Activated naive CD8-positive, alpha-beta T cell (primary cell): ENCODE results near the gene ACSS3.
"Not testable (repeated sequence)": the region's sequence is repeated elsewhere in the genome, so short reads cannot be mapped to it uniquely, and the experiment has no call there.

Source experiments
- H3K27ac Mint-ChIP-seq: one replicate; pipeline ENCODE4 v1.8.0; 2021; ENCODE audit warnings: mixed read lengths
- H3K27me3 Mint-ChIP-seq: one replicate; pipeline ENCODE4 v1.8.0; 2021; ENCODE audit warnings: mixed read lengths
- H3K36me3 Mint-ChIP-seq: one replicate; pipeline ENCODE4 v1.8.0; 2021; ENCODE audit warnings: mixed read lengths
- H3K4me1 Mint-ChIP-seq: one replicate; pipeline ENCODE4 v1.8.0; 2021; ENCODE audit warnings: low read depth, mixed read lengths
- H3K4me3 Mint-ChIP-seq: one replicate; pipeline ENCODE4 v1.8.0; 2021; ENCODE audit warnings: mild to moderate bottlenecking, mixed read lengths
- H3K9me3 Mint-ChIP-seq: one replicate; pipeline ENCODE4 v1.8.0; 2021; ENCODE audit warnings: low read depth, mixed read lengths

The ACSS3 gene

GRCh38 chr12:81084811-81085350 is 7.0 kb downstream of the ACSS3 start:
- H3K4me1 Mint-ChIP-seq = no peaks in the 10 kb centered on the region
- H3K36me3 Mint-ChIP-seq = no peaks in the 10 kb centered on the region
- no peak overlapping the region for H3K4me3 Mint-ChIP-seq
- no peaks in the 10 kb centered on the region for H3K27me3 Mint-ChIP-seq
- H3K9me3 Mint-ChIP-seq = peaks cover 4% of the 10 kb centered on the region
- H3K27ac Mint-ChIP-seq = no peak overlapping the region

- Mint-ChIP-seq H3K4me1 (no peaks in the 10 kb centered on the region), H3K27me3 (no peaks in the 10 kb centered on the region), H3K27ac (no peak overlapping the region), H3K9me3 (peaks cover 4% of the 10 kb centered on the region), H3K4me3 (no peak overlapping the region), H3K36me3 (no peaks in the 10 kb centered on the region)
Observed at GRCh38 chr12:81085832-81086231, 8.0 kb downstream of the ACSS3 start.

- Mint-ChIP-seq H3K4me3 (no peak overlapping the region), H3K27ac (no peak overlapping the region), H3K4me1 (no peaks in the 10 kb centered on the region), H3K27me3 (no peaks in the 10 kb centered on the region), H3K9me3 (peaks cover 4% of the 10 kb centered on the region), H3K36me3 (no peaks in the 10 kb centered on the region)
Observed at GRCh38 chr12:81086342-81086741, 8.5 kb downstream of the ACSS3 start.

- no peak overlapping the region for H3K4me3 Mint-ChIP-seq
- H3K27ac Mint-ChIP-seq = no peak overlapping the region
- no peaks in the 10 kb centered on the region for H3K4me1 Mint-ChIP-seq
- H3K27me3 Mint-ChIP-seq = no peaks in the 10 kb centered on the region
- H3K9me3 Mint-ChIP-seq = no peaks in the 10 kb centered on the region
- H3K36me3 Mint-ChIP-seq = no peaks in the 10 kb centered on the region
Observed at GRCh38 chr12:81088221-81088620, 10.3 kb downstream of the ACSS3 start.

- Mint-ChIP-seq H3K27ac (no peak overlapping the region), H3K9me3 (no peaks in the 10 kb centered on the region), H3K27me3 (no peaks in the 10 kb centered on the region), H3K4me3 (no peak overlapping the region), H3K36me3 (no peaks in the 10 kb centered on the region), H3K4me1 (no peaks in the 10 kb centered on the region)
Observed at GRCh38 chr12:81089412-81089811, 11.5 kb downstream of the ACSS3 start.

GRCh38 chr12:81092053-81092452 is 14.2 kb downstream of the ACSS3 start:
- no peaks in the 10 kb centered on the region for H3K4me1 Mint-ChIP-seq
- H3K27ac Mint-ChIP-seq = no peak overlapping the region
- no peaks in the 10 kb centered on the region for H3K36me3 Mint-ChIP-seq
- H3K27me3 Mint-ChIP-seq = no peaks in the 10 kb centered on the region
- H3K4me3 Mint-ChIP-seq = no peak overlapping the region
- no peaks in the 10 kb centered on the region for H3K9me3 Mint-ChIP-seq

GRCh38 chr12:81094718-81095360 is 17.0 kb downstream of the ACSS3 start:
- Mint-ChIP-seq H3K27me3 (no peaks in the 10 kb centered on the region), H3K9me3 (no peaks in the 10 kb centered on the region), H3K4me1 (no peaks in the 10 kb centered on the region), H3K36me3 (no peaks in the 10 kb centered on the region), H3K4me3 (no peak overlapping the region), H3K27ac (no peak overlapping the region)

GRCh38 chr12:81095501-81096232 is 17.8 kb downstream of the ACSS3 start:
- Mint-ChIP-seq H3K27me3 (no peaks in the 10 kb centered on the region), H3K4me1 (no peaks in the 10 kb centered on the region), H3K4me3 (no peak overlapping the region), H3K36me3 (no peaks in the 10 kb centered on the region), H3K27ac (no peak overlapping the region), H3K9me3 (no peaks in the 10 kb centered on the region)

- no peaks in the 10 kb centered on the region for H3K4me1 Mint-ChIP-seq
- no peak overlapping the region for H3K4me3 Mint-ChIP-seq
- no peaks in the 10 kb centered on the region for H3K27me3 Mint-ChIP-seq
- peaks cover 4% of the 10 kb centered on the region for H3K9me3 Mint-ChIP-seq
- no peak overlapping the region for H3K27ac Mint-ChIP-seq
- no peaks in the 10 kb centered on the region for H3K36me3 Mint-ChIP-seq
Observed at GRCh38 chr12:81105687-81106086, 27.8 kb downstream of the ACSS3 start.

- Mint-ChIP-seq H3K27me3 (no peaks in the 10 kb centered on the region), H3K4me1 (no peaks in the 10 kb centered on the region), H3K4me3 (no peak overlapping the region), H3K36me3 (no peaks in the 10 kb centered on the region), H3K9me3 (peaks cover 10% of the 10 kb centered on the region), H3K27ac (no peak overlapping the region)
Observed at GRCh38 chr12:81114226-81114625, 36.3 kb downstream of the ACSS3 start.

GRCh38 chr12:81119069-81119468 is 41.2 kb downstream of the ACSS3 start:
- H3K4me1 Mint-ChIP-seq, H3K36me3 Mint-ChIP-seq, H3K27ac Mint-ChIP-seq, H3K4me3 Mint-ChIP-seq, H3K27me3 Mint-ChIP-seq: not testable (repeated sequence)
- peaks cover 18% of the 10 kb centered on the region for H3K9me3 Mint-ChIP-seq

- H3K36me3 Mint-ChIP-seq = no peaks in the 10 kb centered on the region
- H3K27me3 Mint-ChIP-seq = no peaks in the 10 kb centered on the region
- no peaks in the 10 kb centered on the region for H3K4me1 Mint-ChIP-seq
- no peak overlapping the region for H3K4me3 Mint-ChIP-seq
- H3K27ac Mint-ChIP-seq = no peak overlapping the region
- peaks cover 24% of the 10 kb centered on the region for H3K9me3 Mint-ChIP-seq
Observed at GRCh38 chr12:81120961-81121360, 43.1 kb downstream of the ACSS3 start.

GRCh38 chr12:81123611-81124010 is 45.7 kb downstream of the ACSS3 start:
- H3K27ac Mint-ChIP-seq = no peak overlapping the region
- no peaks in the 10 kb centered on the region for H3K36me3 Mint-ChIP-seq
- no peaks in the 10 kb centered on the region for H3K27me3 Mint-ChIP-seq
- H3K4me3 Mint-ChIP-seq = no peak overlapping the region
- H3K9me3 Mint-ChIP-seq = peaks cover 23% of the 10 kb centered on the region
- no peaks in the 10 kb centered on the region for H3K4me1 Mint-ChIP-seq

GRCh38 chr12:81125691-81126090 is 47.8 kb downstream of the ACSS3 start:
- Mint-ChIP-seq H3K4me1 (no peaks in the 10 kb centered on the region), H3K36me3 (no peaks in the 10 kb centered on the region), H3K9me3 (peaks cover 12% of the 10 kb centered on the region), H3K27me3 (no peaks in the 10 kb centered on the region), H3K4me3 (no peak overlapping the region), H3K27ac (no peak overlapping the region)

- Mint-ChIP-seq H3K4me1 (no peaks in the 10 kb centered on the region), H3K4me3 (no peak overlapping the region), H3K27ac (no peak overlapping the region), H3K27me3 (no peaks in the 10 kb centered on the region), H3K36me3 (no peaks in the 10 kb centered on the region), H3K9me3 (peaks cover 14% of the 10 kb centered on the region)
Observed at GRCh38 chr12:81128930-81129554, 51.2 kb downstream of the ACSS3 start.
